Esophagus squamous epithelium (tissue), 5 donors: ENCODE results near the gene SRMS. TPM values are rescaled to one million over a fixed set of nuclear protein-coding genes. Genes with fewer than 3 reads are reported as not detected.

Experiments
- DNase-seq: peaks from one replicate; lab custom pipeline; 2025; lab: John Stamatoyannopoulos, UW
- H3K27ac ChIP-seq, 4 donors: fragments of 200-600 bp; sonication (generic); one replicate each; pipeline ENCODE4 v1.5.1; 2016 to 2019; ENCODE audit warnings: mild to moderate bottlenecking in 1 of 4
- H3K27me3 ChIP-seq, 4 donors: fragments of 200-600 bp; sonication (generic); 1 replicate in 3 of 4; 2 replicates in 1 of 4; pipeline versions ENCODE4 v1.5.1 to v1.6.0; 2017 to 2021; ENCODE audit warnings: antibody characterized with exemption in 1 of 4
- H3K36me3 ChIP-seq, 3 donors: fragments of 200-600 bp; sonication (generic); one replicate each; pipeline ENCODE4 v1.5.1; 2016 to 2019
- H3K4me1 ChIP-seq, 3 donors: fragments of 200-600 bp; sonication (generic); one replicate each; pipeline ENCODE4 v1.5.1; 2017 to 2019
- H3K4me3 ChIP-seq, 4 donors: fragments of 200-600 bp; sonication (generic); 1 replicate in 3 of 4; 2 replicates in 1 of 4; pipeline ENCODE4 v1.5.1; 2016 to 2019; ENCODE audit warnings: mild to moderate bottlenecking in 2 of 4, moderate library complexity in 1 of 4
- H3K9me3 ChIP-seq, 3 donors: fragments of 200-600 bp; sonication (generic); one replicate each; pipeline ENCODE4 v1.5.1; 2016 to 2019
- POLR2A ChIP-seq, 4 donors: fragments of 450-650 bp; IDR thresholded peaks; one replicate each; pipeline ENCODE4 v1.6.1; 2017; ENCODE audit warnings: antibody characterized with exemption in 4 of 4, mild to moderate bottlenecking in 4 of 4, moderate library complexity in 3 of 4
- WGBS, 2 donors: methylation state at CpG; one replicate each; pipeline ENCODE4 v1.1.5; 2018; 5-methylcytosine and 5-hydroxymethylcytosine counted together
- intact Hi-C: fragments of 100-400 bp; cut with DNase I; formaldehyde crosslinking; loops from one replicate; pipeline ENCODE4 v1.15.0; 2022
- total RNA-seq, 4 donors: library from RNA; depleted of rRNA; stranded (reverse); fragments of >200 nt; gene quantifications; one replicate each; pipeline ENCODE4 v1.1.0, GENCODE V29; 2016
- TF ChIP-seq, protein P1 (sequence below), 6 experiments: fragments of 450-650 bp in 4 of 6; fragments of 200-600 bp in 2 of 6; sonication (generic) in 2 of 6; IDR thresholded peaks; one replicate each; pipeline ENCODE4 v1.5.1; 2016 to 2019; ENCODE audit warnings: antibody characterized with exemption in 6 of 6, mild to moderate bottlenecking in 4 of 6, moderate library complexity in 4 of 6
- donor health status: DM: yes; HTN: yes; CAD: no.

SRMS gene
- total RNA-seq, 4 donors from 2014 or later: not detected

DNA sequence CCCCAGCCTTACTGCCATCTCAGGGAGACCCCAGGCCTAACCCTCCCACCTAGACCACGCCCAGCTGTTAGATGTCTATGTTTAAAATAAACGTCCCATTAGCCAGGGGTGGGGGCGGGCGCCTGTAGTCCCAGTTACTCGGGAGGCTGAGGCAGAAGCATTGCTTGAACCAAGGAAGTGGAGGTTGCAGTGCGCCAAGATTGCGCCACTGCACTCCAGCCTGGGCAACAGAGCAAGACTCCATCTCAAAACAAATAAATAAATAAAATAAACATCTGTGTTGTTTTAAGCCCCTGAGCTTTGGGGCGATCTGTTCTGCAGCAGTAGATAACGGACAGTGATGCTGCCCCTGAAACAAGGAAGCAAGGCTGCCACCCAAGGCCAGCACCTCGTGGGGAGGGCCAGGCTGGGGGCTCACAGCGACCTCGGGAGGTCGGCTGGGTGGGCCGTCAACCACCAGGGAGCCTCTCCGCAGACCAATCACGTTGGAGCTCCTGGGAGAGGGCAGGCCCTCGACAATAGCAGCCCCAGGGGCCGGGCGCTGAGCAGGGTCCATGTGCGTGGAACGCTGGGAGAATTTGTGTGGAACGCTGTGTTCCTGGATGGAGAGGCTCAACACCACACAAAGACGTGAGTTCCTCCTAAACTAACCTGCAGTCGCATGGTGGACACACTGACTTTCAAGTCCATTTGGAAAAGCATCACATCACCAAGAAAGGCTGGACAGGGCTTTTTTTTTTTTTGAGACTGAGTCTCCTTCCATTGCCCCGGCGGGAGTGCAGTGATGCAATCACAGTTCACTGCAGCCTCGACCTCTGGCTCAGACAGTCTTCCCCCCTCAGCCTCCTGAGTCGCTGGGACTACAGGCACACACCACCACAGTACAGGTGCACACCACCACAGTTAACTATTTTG lies 27.5 kb upstream of the SRMS start:
- no peak for DNase-seq
- Histone ChIP-seq H3K27me3 (peaks cover 0 to 20% (median 0%) of the 10 kb centered on the region in 4 donors), H3K4me3 (peak overlapping the region in 1 of 4 donors; percentile 91), H3K9me3 (no peaks in the 10 kb centered on the region), H3K36me3 (peaks cover 0 to 12% (median 4%) of the 10 kb centered on the region in 3 donors), H3K27ac (peak overlapping the region; percentile 83 to 93 (median 90)), H3K4me1 (peaks cover 9 to 32% (median 16%) of the 10 kb centered on the region in 3 donors)
- intact Hi-C loops: no loop called here
- 66 to 69% methylated on average over 18 to 20 of the region's 28 CpGs for WGBS, 2 donors
- TF ChIP-seq, protein P1, sequence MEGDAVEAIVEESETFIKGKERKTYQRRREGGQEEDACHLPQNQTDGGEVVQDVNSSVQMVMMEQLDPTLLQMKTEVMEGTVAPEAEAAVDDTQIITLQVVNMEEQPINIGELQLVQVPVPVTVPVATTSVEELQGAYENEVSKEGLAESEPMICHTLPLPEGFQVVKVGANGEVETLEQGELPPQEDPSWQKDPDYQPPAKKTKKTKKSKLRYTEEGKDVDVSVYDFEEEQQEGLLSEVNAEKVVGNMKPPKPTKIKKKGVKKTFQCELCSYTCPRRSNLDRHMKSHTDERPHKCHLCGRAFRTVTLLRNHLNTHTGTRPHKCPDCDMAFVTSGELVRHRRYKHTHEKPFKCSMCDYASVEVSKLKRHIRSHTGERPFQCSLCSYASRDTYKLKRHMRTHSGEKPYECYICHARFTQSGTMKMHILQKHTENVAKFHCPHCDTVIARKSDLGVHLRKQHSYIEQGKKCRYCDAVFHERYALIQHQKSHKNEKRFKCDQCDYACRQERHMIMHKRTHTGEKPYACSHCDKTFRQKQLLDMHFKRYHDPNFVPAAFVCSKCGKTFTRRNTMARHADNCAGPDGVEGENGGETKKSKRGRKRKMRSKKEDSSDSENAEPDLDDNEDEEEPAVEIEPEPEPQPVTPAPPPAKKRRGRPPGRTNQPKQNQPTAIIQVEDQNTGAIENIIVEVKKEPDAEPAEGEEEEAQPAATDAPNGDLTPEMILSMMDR (IDR thresholded peaks at IDR 0.05): no peak
- no peak for TF ChIP-seq POLR2A (IDR thresholded peaks at IDR 0.05)

DNA sequence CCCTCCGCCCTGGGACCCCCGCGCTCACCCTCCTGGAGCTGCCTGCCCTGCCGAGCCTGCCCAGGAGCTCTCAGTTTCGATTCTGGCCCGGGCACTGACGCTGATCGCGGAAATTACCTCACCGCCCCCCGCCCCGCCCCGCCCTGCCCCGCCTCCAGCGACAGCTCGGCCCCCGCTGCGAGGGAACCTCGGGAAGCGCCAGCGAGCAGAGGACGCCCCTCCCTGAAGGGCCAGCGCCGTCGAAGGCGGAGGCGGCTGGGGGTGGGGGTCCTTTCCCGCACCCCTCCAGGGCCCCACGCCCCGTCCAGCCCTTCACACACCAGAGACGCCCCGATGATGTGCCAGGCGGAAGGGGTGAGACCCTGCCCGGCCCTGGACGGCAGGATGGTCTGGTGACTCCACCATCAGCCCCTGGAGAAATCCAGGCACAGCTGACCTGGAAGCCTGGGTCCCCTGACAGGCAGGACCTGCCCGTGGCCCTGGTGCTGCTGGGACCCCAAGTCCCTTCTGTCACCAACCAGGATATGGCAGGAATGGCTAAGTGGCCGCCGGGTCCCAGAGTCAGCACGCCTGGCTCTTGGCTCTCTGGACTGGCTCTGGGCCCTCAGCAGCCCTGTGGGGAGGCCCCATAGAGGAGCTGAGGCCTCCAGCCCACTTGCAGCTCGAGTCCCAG lies 26.7 kb upstream of the SRMS start, which contains the start of gene HELZ2:
HELZ2 (minus strand) TSS at position 84 of the 673 bp plus-strand sequence. CDS start 1,854 bp downstream, outside the sequence.
- intact Hi-C loops: no loop called here
- peaks cover 0 to 16% (median 0%) of the 10 kb centered on the region in 4 donors for H3K27me3 ChIP-seq
- peak within 1 kb of the TSS; percentile 83 to 93 (median 90) for H3K27ac ChIP-seq
- H3K36me3 ChIP-seq: peaks cover 0 to 12% (median 4%) of the 10 kb centered on the region in 3 donors
- peaks cover 9 to 35% (median 16%) of the 10 kb centered on the region in 3 donors for H3K4me1 ChIP-seq
- peak within 1 kb of the TSS; percentile 78 to 97 (median 85) for H3K4me3 ChIP-seq
- peak in 1 of 4 donors; percentile 28 for TF ChIP-seq POLR2A (IDR thresholded peaks at IDR 0.05)
- TF ChIP-seq, protein P1 (IDR thresholded peaks at IDR 0.05): no peak
- no peak for DNase-seq
- WGBS, 2 donors: 0% methylated on average over 8 of the region's 40 CpGs; no CpG with 5 or more reads in 1 of the 2 donors
- H3K9me3 ChIP-seq: no peaks in the 10 kb centered on the region

DNA sequence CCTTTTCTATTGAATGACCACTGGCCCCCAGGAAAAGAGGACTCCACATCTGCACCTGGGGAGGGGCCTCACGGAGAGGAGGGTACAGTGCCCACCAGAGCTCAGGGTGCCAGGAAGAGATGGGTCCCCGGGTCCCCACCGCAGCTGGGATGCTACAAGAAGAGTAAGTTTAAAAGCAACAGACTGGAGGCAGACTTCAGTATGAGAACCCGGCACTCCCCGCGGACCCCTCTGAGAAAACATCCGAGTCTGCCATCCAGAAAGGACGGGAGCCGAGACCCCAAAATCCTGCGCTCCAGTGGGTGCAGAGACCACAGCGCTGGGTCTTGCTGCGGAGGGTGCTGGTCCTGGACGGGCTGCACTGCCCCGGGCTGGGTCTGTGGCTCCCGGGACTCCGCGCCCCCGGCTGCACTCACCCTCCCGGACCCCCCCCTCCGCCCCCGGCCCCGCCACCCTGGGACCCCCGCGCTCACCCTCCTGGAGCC lies 26.1 kb upstream of the SRMS start:
- peak overlapping the region; percentile 83 to 93 (median 90) for H3K27ac ChIP-seq
- intact Hi-C loops: no loop called here
- H3K9me3 ChIP-seq: no peaks in the 10 kb centered on the region
- no peak for DNase-seq
- peaks cover 0 to 18% (median 4%) of the 10 kb centered on the region in 3 donors for H3K36me3 ChIP-seq
- H3K4me1 ChIP-seq: peaks cover 9 to 41% (median 16%) of the 10 kb centered on the region in 3 donors
- peak overlapping the region; percentile 78 to 97 (median 85) for H3K4me3 ChIP-seq
- H3K27me3 ChIP-seq: peaks cover 0 to 10% (median 0%) of the 10 kb centered on the region in 4 donors
- TF ChIP-seq POLR2A (IDR thresholded peaks at IDR 0.05): no peak
- TF ChIP-seq, protein P1 (IDR thresholded peaks at IDR 0.05): no peak
- 4 to 13% methylated on average over 3 to 5 of the region's 24 CpGs for whole genome bisulfite sequencing, 2 donors

DNA sequence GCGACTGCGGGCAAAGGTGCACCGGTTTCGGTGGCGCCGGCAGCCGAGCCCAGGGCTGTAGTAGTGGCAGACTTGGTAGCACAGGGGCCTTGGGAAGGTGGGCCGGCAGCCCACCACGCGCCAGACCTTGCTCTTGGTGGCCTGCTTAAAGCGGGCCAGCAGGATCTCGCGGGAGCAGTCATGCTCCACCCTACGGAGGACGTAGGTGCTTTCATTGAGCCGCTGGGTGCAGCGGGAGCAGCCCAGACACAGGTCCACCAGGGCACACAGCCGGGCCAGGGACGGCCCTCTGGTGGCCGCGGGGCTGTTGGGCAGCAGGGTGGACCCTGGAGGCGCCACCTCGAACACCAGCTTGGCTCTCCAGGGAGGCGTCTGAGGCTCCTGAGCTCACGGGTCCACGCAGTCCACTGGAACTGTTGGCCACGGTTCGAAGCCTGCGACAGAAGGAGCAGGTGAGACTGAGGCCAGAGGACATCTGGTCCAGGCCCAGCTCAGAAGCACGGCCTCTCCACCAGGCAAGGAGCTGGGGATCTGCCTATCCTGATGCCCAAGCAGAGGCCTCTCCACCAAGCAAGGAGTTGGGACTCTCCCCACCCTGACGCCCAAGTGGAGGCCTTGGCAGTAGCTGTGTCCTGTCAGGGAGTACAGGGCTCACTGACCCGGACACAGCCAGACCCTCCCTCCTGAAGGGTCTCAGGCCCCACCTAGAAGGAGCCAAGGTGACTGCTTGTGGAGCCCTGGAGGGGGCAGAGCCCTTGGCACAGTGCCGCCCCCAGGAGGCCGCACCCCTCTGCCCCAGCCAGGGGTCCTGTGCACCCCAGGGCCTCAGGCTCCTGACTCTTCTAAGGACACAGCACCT lies 25.5 kb upstream of the SRMS start:
- Histone ChIP-seq H3K27me3 (peaks cover 0 to 6% (median 0%) of the 10 kb centered on the region in 4 donors), H3K9me3 (no peaks in the 10 kb centered on the region), H3K27ac (peak overlapping the region; percentile 83 to 93 (median 90)), H3K4me3 (peak overlapping the region; percentile 78 to 97 (median 85)), H3K36me3 (peaks cover 0 to 18% (median 4%) of the 10 kb centered on the region in 3 donors), H3K4me1 (peaks cover 12 to 47% (median 16%) of the 10 kb centered on the region in 3 donors)
- no peak for DNase-seq
- intact Hi-C loops: no loop called here
- WGBS, 2 donors: 8 to 87% methylated on average over 2 to 3 of the region's 34 CpGs
- TF ChIP-seq POLR2A (IDR thresholded peaks at IDR 0.05): no peak
- TF ChIP-seq, protein P1 (IDR thresholded peaks at IDR 0.05): no peak
